Fibroblast of villous mesenchyme (primary cell): ENCODE results near the gene OR8B2. TPM values are rescaled to one million over a fixed set of nuclear protein-coding genes. Genes with fewer than 3 reads are reported as not detected.

Experiments used
- DNase-seq: peaks from one replicate; pipeline ENCODE4 v3.0.0-alpha.2; 2010; ENCODE audit warnings: low read depth
- H3K4me3 ChIP-seq: 2 replicates; pipeline ENCODE4 v1.5.1; 2011; ENCODE audit warnings: low read depth, mild to moderate bottlenecking, low read length
- total RNA-seq: library from RNA; depleted of rRNA; stranded (reverse); fragments of >200 nt; gene quantifications from 2 replicates; pipeline ENCODE4 v1.2.3, GENCODE V29; 2012
- TF ChIP-seq, protein P1 (sequence below): IDR thresholded peaks from 2 replicates; pipeline ENCODE4 v1.5.1; 2012; ENCODE audit warnings: low read depth, mild to moderate bottlenecking, low read length; ENCODE audit not compliant: insufficient read depth

Gene OR8B2
- total RNA-seq, 1 donor = not detected

DNA sequence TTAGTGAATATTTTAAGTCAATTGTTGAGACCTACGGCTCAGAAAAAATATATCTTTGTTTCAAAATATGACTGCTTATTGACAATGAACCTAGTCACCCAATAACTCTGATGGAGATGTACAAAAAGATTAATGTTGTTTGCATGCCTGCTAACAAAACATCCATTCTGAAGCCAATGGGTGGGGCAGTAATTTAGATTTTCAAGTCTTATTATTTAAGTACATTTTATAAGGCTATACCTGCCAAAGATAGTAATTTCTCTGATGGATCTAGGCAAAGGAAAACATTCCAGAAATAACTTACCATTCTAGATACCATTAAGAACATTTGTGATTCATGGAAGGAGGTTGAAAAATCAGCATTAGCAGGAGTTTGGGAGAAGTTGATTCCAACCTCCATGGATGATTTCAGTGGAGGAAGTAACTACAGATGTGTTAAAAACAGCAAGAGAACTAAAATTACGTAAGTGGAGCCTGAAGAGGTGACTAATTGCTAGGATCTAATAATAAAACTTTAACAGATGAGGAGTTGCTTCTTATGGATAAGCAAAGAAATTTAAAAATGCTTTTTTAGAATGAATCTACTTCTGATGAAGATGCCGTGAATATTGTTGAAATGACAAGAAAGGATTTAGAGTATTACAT is 37.9 kb downstream of the OR8B2 start:
- no peak for DNase-seq
- TF ChIP-seq, protein P1, sequence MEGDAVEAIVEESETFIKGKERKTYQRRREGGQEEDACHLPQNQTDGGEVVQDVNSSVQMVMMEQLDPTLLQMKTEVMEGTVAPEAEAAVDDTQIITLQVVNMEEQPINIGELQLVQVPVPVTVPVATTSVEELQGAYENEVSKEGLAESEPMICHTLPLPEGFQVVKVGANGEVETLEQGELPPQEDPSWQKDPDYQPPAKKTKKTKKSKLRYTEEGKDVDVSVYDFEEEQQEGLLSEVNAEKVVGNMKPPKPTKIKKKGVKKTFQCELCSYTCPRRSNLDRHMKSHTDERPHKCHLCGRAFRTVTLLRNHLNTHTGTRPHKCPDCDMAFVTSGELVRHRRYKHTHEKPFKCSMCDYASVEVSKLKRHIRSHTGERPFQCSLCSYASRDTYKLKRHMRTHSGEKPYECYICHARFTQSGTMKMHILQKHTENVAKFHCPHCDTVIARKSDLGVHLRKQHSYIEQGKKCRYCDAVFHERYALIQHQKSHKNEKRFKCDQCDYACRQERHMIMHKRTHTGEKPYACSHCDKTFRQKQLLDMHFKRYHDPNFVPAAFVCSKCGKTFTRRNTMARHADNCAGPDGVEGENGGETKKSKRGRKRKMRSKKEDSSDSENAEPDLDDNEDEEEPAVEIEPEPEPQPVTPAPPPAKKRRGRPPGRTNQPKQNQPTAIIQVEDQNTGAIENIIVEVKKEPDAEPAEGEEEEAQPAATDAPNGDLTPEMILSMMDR = no peak

DNA sequence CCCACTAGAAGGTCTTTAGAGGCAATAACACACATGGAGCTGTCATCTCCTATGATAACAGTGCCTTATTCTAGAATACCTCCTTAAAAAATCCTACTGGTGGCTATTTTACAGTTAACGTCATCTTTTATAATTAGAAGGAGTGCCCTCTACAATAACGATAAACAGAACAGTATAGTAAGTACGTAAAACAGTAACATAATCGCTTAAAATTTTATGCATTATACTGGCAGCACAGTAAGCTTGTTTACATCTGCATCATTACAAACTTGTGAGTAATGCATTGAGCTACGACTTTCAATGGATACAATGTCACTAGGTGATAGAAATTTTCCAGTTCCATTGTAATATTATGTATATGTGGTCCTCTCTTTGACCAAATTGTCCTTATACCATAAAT is 40.0 kb downstream of the OR8B2 start:
- H3K4me3 ChIP-seq = no peak overlapping the region
- TF ChIP-seq, protein P1 = no peak
- no peak for DNase-seq

More for the DNA sequence above, 37.9 kb downstream of the OR8B2 start:
- no peak overlapping the region for H3K4me3 ChIP-seq

DNA sequence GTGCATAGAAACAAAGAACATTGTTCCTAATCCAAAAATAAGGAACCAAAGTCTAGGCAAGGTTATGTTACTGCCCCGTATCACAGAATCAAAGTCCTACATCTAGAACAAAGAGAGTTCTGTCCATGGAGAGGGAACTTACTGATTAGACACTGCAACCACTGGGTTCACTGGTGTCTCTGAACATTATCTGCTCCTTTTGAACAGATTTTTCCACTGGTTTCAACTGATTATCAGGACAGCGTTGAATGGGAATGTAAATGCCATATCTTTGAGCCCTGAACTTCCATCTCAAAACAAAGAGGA is 44.2 kb downstream of the OR8B2 start:
- no peak for DNase-seq
- no peak overlapping the region for H3K4me3 ChIP-seq
- TF ChIP-seq, protein P1 = no peak

DNA sequence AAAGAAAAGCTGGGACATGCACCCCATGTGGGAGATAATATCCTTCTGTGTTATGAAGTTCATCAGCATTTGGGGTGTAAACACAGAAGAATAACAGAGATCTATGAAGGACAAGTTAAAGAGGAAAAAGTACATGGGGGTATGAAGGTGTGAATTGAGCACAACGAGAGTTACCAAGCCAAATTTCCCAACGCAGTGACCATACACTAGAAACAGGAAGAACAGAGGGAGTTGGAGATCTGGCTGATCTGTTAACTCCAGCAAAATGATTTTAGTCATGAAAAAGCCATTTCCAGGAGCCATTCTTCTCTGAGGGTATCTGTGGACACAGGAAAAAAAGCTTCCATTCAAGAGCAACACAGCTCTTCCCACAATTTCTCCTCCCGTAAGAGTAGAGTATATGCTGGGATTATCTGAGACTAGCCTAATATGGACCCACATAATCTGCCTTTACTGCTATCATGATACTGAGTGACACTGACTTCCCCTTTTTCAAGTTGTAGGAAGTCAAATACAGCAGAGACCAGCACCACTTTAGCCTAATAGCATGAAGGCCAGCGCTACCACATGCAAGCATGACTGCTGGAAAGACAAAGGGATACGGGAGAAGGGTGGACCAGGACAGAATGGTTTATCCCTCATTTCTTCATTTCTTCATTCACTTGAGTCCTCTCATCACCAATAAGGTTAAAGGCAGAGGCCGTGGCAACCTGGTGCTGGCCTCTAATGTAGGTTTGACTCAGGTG is 44.7 kb downstream of the OR8B2 start:
- DNase-seq = no peak
- TF ChIP-seq, protein P1 = no peak
- no peak overlapping the region for H3K4me3 ChIP-seq

Other genes with a start within 250 kb of the OR8B2 start
- not detected in 2 replicates for gene OR10D3, start 201.2 kb downstream of the OR8B2 start, total RNA-seq
- under 0.01 TPM in 1 of 2 replicates, not detected in the other for gene OR8G1, start 143.4 kb downstream of the OR8B2 start, total RNA-seq
- not detected in 2 replicates for gene OR8G5, start 128.1 kb downstream of the OR8B2 start, total RNA-seq
- 0.32 TPM in 1 of 2 replicates, not detected in the other for gene OR8D1, start 70.5 kb downstream of the OR8B2 start, total RNA-seq
- not detected in 2 replicates for gene OR8D2, start 64.3 kb downstream of the OR8B2 start, total RNA-seq
- gene OR8B3, start 14.5 kb upstream of the OR8B2 start, total RNA-seq = not detected in 2 replicates
- not detected in 2 replicates for gene OR8B4, start 40.4 kb upstream of the OR8B2 start, total RNA-seq
- not detected in 2 replicates for gene OR8B8, start 61.2 kb upstream of the OR8B2 start, total RNA-seq
- not detected in 2 replicates for gene OR8B12, start 159.2 kb upstream of the OR8B2 start, total RNA-seq
- gene OR8A1, start 185.5 kb upstream of the OR8B2 start, total RNA-seq = under 0.01 TPM in 1 of 2 replicates, not detected in the other
- gene PANX3, start 226.9 kb upstream of the OR8B2 start, total RNA-seq = under 0.01 TPM in 1 of 2 replicates, not detected in the other
- gene TBRG1, start 238.4 kb upstream of the OR8B2 start, total RNA-seq = 24.2 and 30.9 TPM in 2 replicates